SK-N-SH (cell line): ENCODE results near the gene AKAP6.

Experiments used
- EP300 ChIP-seq, 2 experiments: IDR thresholded peaks; 2 replicates each; pipeline versions ENCODE4 v1.4.0 to v1.6.1; 2012; ENCODE audit warnings: borderline replicate concordance in 1 of 2, low read depth in 1 of 2, low read length in 1 of 2
- EZH2phosphoT487 ChIP-seq: fragments of 200-600 bp; sonication (generic); IDR thresholded peaks from 2 replicates; pipeline ENCODE4 v1.6.1; 2017; ENCODE audit warnings: low read depth, mixed run types, mild to moderate bottlenecking, antibody characterized with exemption, moderate library complexity, borderline replicate concordance
- TAF1 ChIP-seq: IDR thresholded peaks from 2 replicates; pipeline ENCODE4 v1.6.1; 2012; ENCODE audit warnings: low read depth, mild to moderate bottlenecking, low read length, moderate library complexity, borderline replicate concordance
- TF ChIP-seq, protein P1 (sequence below): fragments of 200-600 bp; sonication (generic); IDR thresholded peaks from 2 replicates; pipeline ENCODE4 v1.6.1; 2017; ENCODE audit warnings: antibody characterized with exemption, mild to moderate bottlenecking, moderate library complexity
- TF ChIP-seq, protein P2 (sequence below): IDR thresholded peaks from 2 replicates; pipeline ENCODE4 v1.6.1; 2012; ENCODE audit warnings: mild to moderate bottlenecking, low read depth, low read length, moderate library complexity

DNA sequence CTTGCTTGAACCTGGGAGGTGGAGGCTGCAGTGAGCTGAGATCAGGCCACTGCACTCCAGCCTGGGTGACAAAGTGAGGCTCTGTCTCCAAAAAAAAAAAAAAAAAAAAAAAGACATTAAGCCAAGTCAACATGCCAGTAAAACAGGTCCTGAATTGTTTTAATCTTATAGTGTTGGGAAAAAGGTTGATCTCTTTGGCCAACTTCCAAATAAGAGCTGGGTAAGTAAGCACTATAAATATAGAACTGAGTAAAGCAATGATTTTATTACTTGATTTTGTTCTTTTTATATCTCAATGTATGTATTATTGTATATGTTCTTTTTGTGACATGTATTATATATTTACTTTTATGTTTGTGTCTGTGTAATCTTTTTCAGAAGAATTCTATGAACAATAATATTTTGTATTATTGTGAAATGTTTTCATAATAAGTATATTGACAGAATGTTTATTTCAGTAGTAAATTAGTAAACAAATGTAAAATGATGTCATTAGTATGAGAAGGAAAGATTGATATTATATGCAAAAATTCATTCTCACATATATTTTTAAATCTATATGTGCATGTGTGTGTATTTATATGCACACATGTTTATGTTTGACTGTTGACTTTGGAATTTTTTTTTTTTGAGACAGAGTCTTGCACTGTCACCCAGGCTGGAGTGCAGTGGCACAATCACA is 9.6 kb upstream of the AKAP6 start:
- TF ChIP-seq, protein P1, sequence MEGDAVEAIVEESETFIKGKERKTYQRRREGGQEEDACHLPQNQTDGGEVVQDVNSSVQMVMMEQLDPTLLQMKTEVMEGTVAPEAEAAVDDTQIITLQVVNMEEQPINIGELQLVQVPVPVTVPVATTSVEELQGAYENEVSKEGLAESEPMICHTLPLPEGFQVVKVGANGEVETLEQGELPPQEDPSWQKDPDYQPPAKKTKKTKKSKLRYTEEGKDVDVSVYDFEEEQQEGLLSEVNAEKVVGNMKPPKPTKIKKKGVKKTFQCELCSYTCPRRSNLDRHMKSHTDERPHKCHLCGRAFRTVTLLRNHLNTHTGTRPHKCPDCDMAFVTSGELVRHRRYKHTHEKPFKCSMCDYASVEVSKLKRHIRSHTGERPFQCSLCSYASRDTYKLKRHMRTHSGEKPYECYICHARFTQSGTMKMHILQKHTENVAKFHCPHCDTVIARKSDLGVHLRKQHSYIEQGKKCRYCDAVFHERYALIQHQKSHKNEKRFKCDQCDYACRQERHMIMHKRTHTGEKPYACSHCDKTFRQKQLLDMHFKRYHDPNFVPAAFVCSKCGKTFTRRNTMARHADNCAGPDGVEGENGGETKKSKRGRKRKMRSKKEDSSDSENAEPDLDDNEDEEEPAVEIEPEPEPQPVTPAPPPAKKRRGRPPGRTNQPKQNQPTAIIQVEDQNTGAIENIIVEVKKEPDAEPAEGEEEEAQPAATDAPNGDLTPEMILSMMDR: no peak
- TF ChIP-seq EP300 (IDR thresholded peaks at IDR 0.05; ENCODE audit: borderline replicate concordance in 1 of 2, low read depth in 1 of 2, low read length in 1 of 2): no peak
- TF ChIP-seq, protein P2, sequence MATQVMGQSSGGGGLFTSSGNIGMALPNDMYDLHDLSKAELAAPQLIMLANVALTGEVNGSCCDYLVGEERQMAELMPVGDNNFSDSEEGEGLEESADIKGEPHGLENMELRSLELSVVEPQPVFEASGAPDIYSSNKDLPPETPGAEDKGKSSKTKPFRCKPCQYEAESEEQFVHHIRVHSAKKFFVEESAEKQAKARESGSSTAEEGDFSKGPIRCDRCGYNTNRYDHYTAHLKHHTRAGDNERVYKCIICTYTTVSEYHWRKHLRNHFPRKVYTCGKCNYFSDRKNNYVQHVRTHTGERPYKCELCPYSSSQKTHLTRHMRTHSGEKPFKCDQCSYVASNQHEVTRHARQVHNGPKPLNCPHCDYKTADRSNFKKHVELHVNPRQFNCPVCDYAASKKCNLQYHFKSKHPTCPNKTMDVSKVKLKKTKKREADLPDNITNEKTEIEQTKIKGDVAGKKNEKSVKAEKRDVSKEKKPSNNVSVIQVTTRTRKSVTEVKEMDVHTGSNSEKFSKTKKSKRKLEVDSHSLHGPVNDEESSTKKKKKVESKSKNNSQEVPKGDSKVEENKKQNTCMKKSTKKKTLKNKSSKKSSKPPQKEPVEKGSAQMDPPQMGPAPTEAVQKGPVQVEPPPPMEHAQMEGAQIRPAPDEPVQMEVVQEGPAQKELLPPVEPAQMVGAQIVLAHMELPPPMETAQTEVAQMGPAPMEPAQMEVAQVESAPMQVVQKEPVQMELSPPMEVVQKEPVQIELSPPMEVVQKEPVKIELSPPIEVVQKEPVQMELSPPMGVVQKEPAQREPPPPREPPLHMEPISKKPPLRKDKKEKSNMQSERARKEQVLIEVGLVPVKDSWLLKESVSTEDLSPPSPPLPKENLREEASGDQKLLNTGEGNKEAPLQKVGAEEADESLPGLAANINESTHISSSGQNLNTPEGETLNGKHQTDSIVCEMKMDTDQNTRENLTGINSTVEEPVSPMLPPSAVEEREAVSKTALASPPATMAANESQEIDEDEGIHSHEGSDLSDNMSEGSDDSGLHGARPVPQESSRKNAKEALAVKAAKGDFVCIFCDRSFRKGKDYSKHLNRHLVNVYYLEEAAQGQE: no peak
- TF ChIP-seq EZH2phosphoT487: no peak
- TF ChIP-seq TAF1: no peak
